Mammary epithelial cell (primary cell): ENCODE results near the gene MAP4K3.

Source experiments
- CTCF ChIP-seq, 2 donors: IDR thresholded peaks in 1 of 2; conservative IDR thresholded peaks in 1 of 2; 2 replicates each; pipeline ENCODE4 v1.5.1; 2011 to 2012; ENCODE audit warnings: inconsistent platforms in 2 of 2, low read length in 2 of 2, mild to moderate bottlenecking in 2 of 2, control low read depth in 1 of 2, low read depth in 1 of 2; ENCODE audit not compliant: insufficient read depth in 1 of 2; ENCODE audit errors: extremely low read depth in 1 of 2
- EZH2 ChIP-seq: IDR thresholded peaks from 2 replicates; pipeline ENCODE4 v1.6.1; 2012; ENCODE audit warnings: low read length, inconsistent platforms, borderline replicate concordance

DNA sequence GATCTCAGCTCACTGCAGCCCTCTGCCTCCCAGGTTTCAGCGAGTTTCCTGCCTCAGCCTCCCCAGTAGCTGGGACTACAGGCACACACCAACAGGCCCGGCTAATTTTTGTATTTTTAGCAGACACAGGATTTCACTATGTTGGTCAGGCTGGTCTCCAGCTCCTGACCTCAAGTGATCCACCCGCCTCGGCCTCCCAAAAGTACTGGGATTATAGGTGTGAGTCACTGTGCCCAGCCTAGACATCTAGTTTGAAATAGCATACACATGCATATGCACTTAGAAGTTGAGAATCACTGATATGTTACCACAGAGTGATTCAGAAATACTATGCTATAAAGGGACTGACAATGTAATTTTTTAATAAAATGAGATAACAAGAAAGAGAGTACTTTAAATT is 123.5 kb downstream of the MAP4K3 start:
- TF ChIP-seq CTCF (conservative IDR thresholded peaks at IDR 0.05 in 1 of 2, IDR thresholded peaks at IDR 0.05 in 1 of 2; ENCODE audit: extremely low read depth in 1 of 2, insufficient read depth in 1 of 2, low read depth in 1 of 2, low read length in 2 of 2) (no peak), EZH2 (no peak)
